BLaER1 treated with 17β-estradiol and CSF1 and Interleukin-3, amounts not matched to agents 10 nM and 100 nM (cell line): ENCODE results near the gene FYN.

ENCODE experiments used
- H3K27ac ChIP-seq, 11 experiments: shearing (Covaris generic); formaldehyde crosslinking; 2 replicates each; pipeline ENCODE4 v1.8.1; 2022
- H3K27me3 ChIP-seq, 11 experiments: shearing (Covaris generic); formaldehyde crosslinking; 2 replicates each; pipeline ENCODE4 v1.8.1; 2022
- H3K36me3 ChIP-seq, 11 experiments: shearing (Covaris generic); formaldehyde crosslinking; 2 replicates each; pipeline ENCODE4 v1.8.1; 2022
- H3K4me1 ChIP-seq, 10 experiments: shearing (Covaris generic); formaldehyde crosslinking; 2 replicates each; pipeline ENCODE4 v1.8.1; 2022
- H3K4me2 ChIP-seq, 11 experiments: shearing (Covaris generic); formaldehyde crosslinking; 2 replicates each; pipeline ENCODE4 v1.8.1; 2022
- H3K4me3 ChIP-seq, 10 experiments: shearing (Covaris generic); formaldehyde crosslinking; 2 replicates each; pipeline ENCODE4 v1.8.1; 2022
- H3K9ac ChIP-seq, 11 experiments: shearing (Covaris generic); formaldehyde crosslinking; 2 replicates each; pipeline ENCODE4 v1.8.1; 2022
- H3K9me3 ChIP-seq, 11 experiments: shearing (Covaris generic); formaldehyde crosslinking; replicated peaks in 1 of 11; 2 replicates each; pipeline ENCODE4 v1.8.1; 2022
- H4K20me1 ChIP-seq, 11 experiments: shearing (Covaris generic); formaldehyde crosslinking; 2 replicates each; pipeline ENCODE4 v1.8.1; 2022
- Cebpa-rat ChIP-seq, 11 experiments: shearing (Covaris generic); IDR thresholded peaks; 2 replicates each; pipeline ENCODE4 v1.8.1; 2022

FYN gene

DNA sequence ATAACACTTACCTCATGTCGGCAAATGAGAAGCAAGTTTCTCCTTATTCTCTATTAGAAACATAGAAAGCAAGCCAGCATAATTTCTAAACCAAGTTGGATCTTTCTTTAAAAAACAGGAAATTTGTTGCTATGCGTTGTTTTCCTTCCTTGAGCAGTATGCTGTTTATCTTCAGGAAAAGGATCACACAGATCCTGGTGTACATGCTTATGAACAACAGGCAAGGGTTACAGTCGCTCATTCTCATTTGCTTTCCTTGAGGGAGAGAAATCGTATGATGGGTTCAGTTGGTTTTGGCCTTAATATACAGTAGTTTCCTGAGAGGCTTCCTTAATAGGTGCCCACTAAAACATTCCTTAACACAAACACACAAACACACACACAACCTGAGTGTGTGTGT is 118.8 kb downstream of the FYN start:
- H3K27ac ChIP-seq: peak overlapping the region in 7 of 11 experiments; percentile 20 to 79 (median 61); a peak in 9 of 22 replicates
- H3K4me3 ChIP-seq: no peak overlapping the region
- no peaks in the 10 kb centered on the region for H3K9me3 ChIP-seq
- H3K4me2 ChIP-seq: peak overlapping the region in 9 of 11 experiments; percentile 6 to 80 (median 51); a peak in 12 of 22 replicates
- peaks cover 0 to 12% (median 0%) of the 10 kb centered on the region in 11 experiments; a peak in 4 of 22 replicates for H4K20me1 ChIP-seq
- H3K27me3 ChIP-seq: no peaks in the 10 kb centered on the region
- H3K9ac ChIP-seq: no peak overlapping the region
- peaks cover 35 to 77% (median 62%) of the 10 kb centered on the region in 10 experiments for H3K4me1 ChIP-seq
- no peak for TF ChIP-seq Cebpa-rat (IDR thresholded peaks at IDR 0.05)
- H3K36me3 ChIP-seq: peaks cover 0 to 23% (median 4%) of the 10 kb centered on the region in 11 experiments; a peak in 7 of 22 replicates

DNA sequence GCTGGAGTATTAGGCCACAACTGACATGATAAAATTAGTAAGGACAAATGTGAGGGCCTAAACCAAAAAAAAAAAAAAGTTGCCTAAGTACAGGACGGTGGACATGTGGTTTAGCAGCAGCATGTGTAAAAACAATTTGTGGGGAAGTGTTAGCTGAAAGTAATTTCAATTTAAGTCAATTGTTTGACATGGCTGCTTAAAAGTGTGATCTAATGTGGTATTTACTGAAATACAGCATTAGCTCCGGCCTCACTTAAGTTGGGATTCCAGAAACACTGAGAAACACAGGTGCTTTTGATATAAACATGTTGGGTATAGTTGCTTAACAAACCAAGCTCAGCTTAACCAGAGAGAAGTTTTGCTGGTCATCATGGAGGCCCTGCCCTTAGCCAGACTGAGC is 119.7 kb downstream of the FYN start:
- Histone ChIP-seq H3K4me1 (peaks cover 35 to 77% (median 62%) of the 10 kb centered on the region in 10 experiments), H3K27ac (peak overlapping the region in 9 of 11 experiments; percentile 13 to 79 (median 52); a peak in 15 of 22 replicates), H4K20me1 (peaks cover 0 to 4% (median 0%) of the 10 kb centered on the region in 11 experiments; a peak in 3 of 22 replicates), H3K4me3 (no peak overlapping the region), H3K27me3 (no peaks in the 10 kb centered on the region), H3K9ac (peak overlapping the region in 1 of 11 experiments; percentile 45; a peak in 1 of 22 replicates), H3K36me3 (peaks cover 0 to 20% (median 3%) of the 10 kb centered on the region in 11 experiments; a peak in 6 of 22 replicates), H3K4me2 (peak overlapping the region; percentile 1 to 80 (median 48); a peak in 20 of 22 replicates), H3K9me3 (no peaks in the 10 kb centered on the region)
- no peak for TF ChIP-seq Cebpa-rat (IDR thresholded peaks at IDR 0.05)

DNA sequence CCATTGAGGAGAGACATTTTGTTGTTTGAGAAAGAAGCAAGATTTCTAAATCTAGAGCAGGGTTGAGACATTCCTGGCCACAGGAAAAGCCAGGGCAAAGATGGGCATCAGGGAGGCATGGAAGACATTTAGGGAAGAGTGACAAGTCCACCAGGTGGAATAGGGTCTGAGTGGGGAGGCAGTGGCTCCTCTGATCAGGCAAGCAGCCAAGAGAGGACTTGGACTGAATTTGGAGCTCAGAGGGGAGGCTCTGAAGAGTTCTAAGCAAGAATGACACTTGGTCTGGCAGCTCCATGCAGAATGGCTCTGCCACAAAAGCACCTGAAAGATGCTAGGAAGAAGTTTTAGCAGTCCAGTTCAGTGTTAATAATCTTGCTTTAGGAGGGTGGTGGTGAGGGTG is 120.8 kb downstream of the FYN start:
- Histone ChIP-seq H3K27ac (peak overlapping the region in 9 of 11 experiments; percentile 68 to 82 (median 73); a peak in 17 of 22 replicates), H3K9me3 (no peaks in the 10 kb centered on the region), H3K4me1 (peaks cover 40 to 78% (median 69%) of the 10 kb centered on the region in 10 experiments), H3K9ac (no peak overlapping the region; a peak in 2 of 22 replicates), H3K4me2 (peak overlapping the region; percentile 5 to 85 (median 58); a peak in 16 of 22 replicates), H3K4me3 (no peak overlapping the region), H4K20me1 (peaks cover 0 to 9% (median 0%) of the 10 kb centered on the region in 11 experiments; a peak in 3 of 22 replicates), H3K36me3 (peaks cover 0 to 16% (median 0%) of the 10 kb centered on the region in 11 experiments; a peak in 3 of 22 replicates), H3K27me3 (no peaks in the 10 kb centered on the region)
- TF ChIP-seq Cebpa-rat (IDR thresholded peaks at IDR 0.05): no peak

DNA sequence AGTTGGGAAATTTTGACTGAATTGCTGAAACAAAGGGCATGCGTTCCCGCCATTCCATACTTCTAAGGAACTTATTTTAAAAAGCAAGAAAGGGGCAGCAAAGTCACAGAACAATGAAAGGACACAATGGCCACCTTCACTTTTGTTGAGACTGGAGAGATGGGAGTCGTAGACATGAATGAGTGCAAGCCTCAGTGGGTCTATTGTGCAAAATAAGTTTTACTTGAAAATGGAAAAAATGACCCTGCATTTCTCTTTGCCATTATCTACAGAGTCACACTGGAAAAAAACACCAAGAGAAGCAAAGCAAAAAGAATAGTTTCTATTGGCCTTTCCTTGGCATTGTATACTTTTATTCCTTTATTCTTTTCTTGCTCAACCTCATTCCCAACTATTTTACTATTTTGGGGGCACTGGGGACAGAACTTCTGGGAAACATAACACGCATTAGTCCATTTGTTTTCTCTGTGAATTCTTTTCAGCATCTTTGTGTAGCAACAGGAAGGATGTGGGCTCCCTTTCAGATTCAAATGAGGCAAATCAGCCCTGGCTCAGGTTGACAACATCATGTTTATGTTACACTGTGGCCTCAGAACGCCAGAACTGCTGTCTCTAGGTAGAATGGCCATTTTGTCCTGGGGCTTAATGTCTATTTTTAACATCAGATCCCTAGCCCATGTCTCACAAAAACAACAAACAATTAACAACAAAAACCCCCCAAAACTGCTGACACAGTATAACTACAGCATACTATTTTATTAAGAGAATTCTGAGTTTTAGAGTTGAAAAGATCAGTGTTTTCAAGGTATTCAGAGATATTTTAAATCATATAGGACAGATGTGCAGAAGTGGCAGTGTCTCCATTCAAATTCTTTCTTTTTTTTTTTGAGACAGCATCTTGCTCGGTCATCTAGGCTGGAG is 122.2 kb downstream of the FYN start:
- peaks cover 0 to 13% (median 0%) of the 10 kb centered on the region in 11 experiments; a peak in 3 of 22 replicates for H4K20me1 ChIP-seq
- no peaks in the 10 kb centered on the region for H3K9me3 ChIP-seq
- H3K4me1 ChIP-seq: peaks cover 36 to 89% (median 84%) of the 10 kb centered on the region in 10 experiments
- H3K36me3 ChIP-seq: peaks cover 0 to 16% (median 0%) of the 10 kb centered on the region in 11 experiments; a peak in 2 of 22 replicates
- H3K27me3 ChIP-seq: no peaks in the 10 kb centered on the region
- H3K4me2 ChIP-seq: peak overlapping the region; percentile 41 to 85 (median 70)
- peak in 8 of 11 experiments; percentile 32 to 84 (median 77); a peak in 13 of 22 replicates for TF ChIP-seq Cebpa-rat (IDR thresholded peaks at IDR 0.05)
- H3K9ac ChIP-seq: peak overlapping the region in 9 of 11 experiments; percentile 25 to 60 (median 49); a peak in 12 of 22 replicates
- 0 out of 20 replicates have a peak overlapping the region, but pooled peaks of 1 of the 10 experiments have one; percentile 1 for H3K4me3 ChIP-seq
- peak overlapping the region in 10 of 11 experiments; percentile 26 to 82 (median 72); a peak in 19 of 22 replicates for H3K27ac ChIP-seq

DNA sequence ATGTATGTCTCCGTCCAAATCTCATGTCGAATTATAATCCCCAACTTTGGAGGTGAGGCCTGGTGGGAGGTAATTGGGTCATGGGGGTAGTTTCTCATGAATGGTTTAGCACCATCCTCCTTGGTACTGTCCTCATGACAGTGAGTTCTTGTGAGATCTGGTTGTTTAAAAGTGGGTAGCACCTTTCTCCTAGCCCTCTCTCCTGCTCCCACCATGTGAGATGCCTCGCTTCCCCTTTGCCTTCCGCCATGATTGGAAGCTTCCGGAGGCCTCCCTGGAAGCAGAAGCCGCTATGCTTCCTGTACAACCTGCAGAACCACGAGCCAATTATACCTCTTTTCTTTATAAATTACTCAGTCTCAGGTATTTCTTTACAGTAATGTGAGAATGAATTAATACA is 123.1 kb downstream of the FYN start:
- Histone ChIP-seq H3K9ac (peak overlapping the region in 2 of 11 experiments; percentile 48 to 49; a peak in 4 of 22 replicates), H3K27ac (peak overlapping the region in 9 of 11 experiments; percentile 68 to 82 (median 73); a peak in 19 of 22 replicates), H3K4me2 (peak overlapping the region in 10 of 11 experiments; percentile 51 to 85 (median 70); a peak in 17 of 22 replicates), H3K4me3 (no peak overlapping the region), H3K9me3 (no peaks in the 10 kb centered on the region), H4K20me1 (peaks cover 0 to 17% (median 0%) of the 10 kb centered on the region in 11 experiments; a peak in 7 of 22 replicates), H3K27me3 (no peaks in the 10 kb centered on the region), H3K4me1 (peaks cover 36 to 97% (median 93%) of the 10 kb centered on the region in 10 experiments), H3K36me3 (peaks cover 0 to 16% (median 0%) of the 10 kb centered on the region in 11 experiments; a peak in 2 of 22 replicates)
- no peak for TF ChIP-seq Cebpa-rat (IDR thresholded peaks at IDR 0.05)

DNA sequence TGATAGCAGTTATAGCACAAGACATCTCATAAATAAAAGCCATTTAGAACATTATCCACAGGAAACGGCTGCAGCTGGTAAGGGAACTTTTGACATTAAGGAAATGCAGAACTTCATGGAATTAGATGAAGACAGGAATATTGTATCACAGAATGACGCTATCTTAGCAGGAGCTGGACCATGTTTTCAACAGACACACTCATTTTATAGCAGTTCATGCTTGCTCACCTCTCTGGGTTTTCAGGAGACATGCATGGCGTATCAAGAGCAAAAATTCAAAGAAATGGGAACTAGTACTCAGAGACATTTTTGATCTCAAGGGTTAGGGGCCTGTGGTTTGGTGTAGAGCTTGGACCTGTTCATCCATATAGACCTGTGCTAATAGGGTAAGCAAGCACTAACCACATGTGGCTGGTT is 125.0 kb downstream of the FYN start:
- Histone ChIP-seq H3K9me3 (no peaks in the 10 kb centered on the region), H3K4me1 (peaks cover 35 to 99% (median 97%) of the 10 kb centered on the region in 10 experiments), H3K4me3 (no peak overlapping the region), H3K27me3 (no peaks in the 10 kb centered on the region), H3K27ac (peak overlapping the region in 3 of 11 experiments; percentile 0 to 32 (median 9); a peak in 3 of 22 replicates), H3K4me2 (peak overlapping the region in 10 of 11 experiments; percentile 42 to 84 (median 76); a peak in 19 of 22 replicates), H3K36me3 (peaks cover 0 to 11% (median 0%) of the 10 kb centered on the region in 11 experiments; a peak in 1 of 22 replicates), H3K9ac (0 out of 22 replicates have a peak overlapping the region, but pooled peaks of 1 of the 11 experiments have one; percentile 3), H4K20me1 (peaks cover 0 to 22% (median 0%) of the 10 kb centered on the region in 11 experiments; a peak in 8 of 22 replicates)
- TF ChIP-seq Cebpa-rat (IDR thresholded peaks at IDR 0.05): no peak

DNA sequence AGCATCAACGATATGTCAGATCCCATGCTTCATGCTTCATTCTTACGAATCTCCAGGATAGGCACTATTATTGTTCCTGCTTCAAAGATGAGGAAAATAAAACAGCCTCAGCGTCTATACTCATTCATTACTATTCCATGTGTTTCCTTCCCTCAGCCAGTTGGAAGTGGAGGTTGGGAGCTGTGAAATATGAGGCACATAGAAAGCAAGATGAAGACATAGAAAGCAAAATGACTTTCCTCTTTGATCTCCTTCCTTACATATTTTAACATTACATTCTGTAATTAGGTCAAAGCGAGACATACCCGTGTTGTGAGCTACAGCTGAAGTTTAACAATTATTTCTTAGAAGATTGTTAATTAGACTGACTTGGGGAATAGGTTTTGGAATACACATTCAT is 125.4 kb downstream of the FYN start:
- Histone ChIP-seq H3K27me3 (no peaks in the 10 kb centered on the region), H3K9ac (peak overlapping the region in 1 of 11 experiments; percentile 3; a peak in 1 of 22 replicates), H3K4me3 (no peak overlapping the region), H3K9me3 (no peaks in the 10 kb centered on the region), H4K20me1 (peaks cover 0 to 22% (median 0%) of the 10 kb centered on the region in 11 experiments; a peak in 8 of 22 replicates), H3K4me1 (peaks cover 36 to 99% (median 97%) of the 10 kb centered on the region in 10 experiments), H3K27ac (peak overlapping the region in 3 of 11 experiments; percentile 0 to 32 (median 9); a peak in 3 of 22 replicates), H3K4me2 (peak overlapping the region in 10 of 11 experiments; percentile 42 to 84 (median 76); a peak in 19 of 22 replicates), H3K36me3 (peaks cover 0 to 11% (median 0%) of the 10 kb centered on the region in 11 experiments; a peak in 1 of 22 replicates)
- TF ChIP-seq Cebpa-rat (IDR thresholded peaks at IDR 0.05): no peak

DNA sequence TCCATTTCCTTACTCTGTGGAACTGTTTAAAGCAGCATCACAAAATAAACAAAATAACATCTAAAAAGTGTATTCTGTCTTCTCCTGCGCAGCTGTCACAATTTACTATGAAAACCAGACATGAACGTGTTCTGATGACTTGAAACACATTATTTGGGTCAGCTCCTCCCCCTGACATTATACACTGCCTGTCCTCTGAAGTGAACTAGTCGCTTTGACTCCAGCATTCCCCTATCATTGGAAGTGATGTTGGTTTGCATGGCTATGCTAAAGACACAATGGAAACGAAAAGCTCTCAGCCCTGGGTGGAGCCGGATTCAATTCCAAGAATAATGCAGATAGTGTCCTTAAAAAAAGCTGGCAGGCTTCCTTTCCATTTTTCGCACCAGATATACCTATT is 125.9 kb downstream of the FYN start:
- H3K9ac ChIP-seq: no peak overlapping the region; a peak in 1 of 22 replicates
- peaks cover 0 to 11% (median 0%) of the 10 kb centered on the region in 11 experiments; a peak in 1 of 22 replicates for H3K36me3 ChIP-seq
- H3K27me3 ChIP-seq: no peaks in the 10 kb centered on the region
- H3K4me1 ChIP-seq: peaks cover 33 to 99% (median 97%) of the 10 kb centered on the region in 10 experiments
- peak overlapping the region in 10 of 11 experiments; percentile 14 to 84 (median 76); a peak in 16 of 22 replicates for H3K4me2 ChIP-seq
- no peak for TF ChIP-seq Cebpa-rat (IDR thresholded peaks at IDR 0.05)
- peaks cover 0 to 22% (median 0%) of the 10 kb centered on the region in 11 experiments; a peak in 8 of 22 replicates for H4K20me1 ChIP-seq
- no peaks in the 10 kb centered on the region for H3K9me3 ChIP-seq
- H3K4me3 ChIP-seq: no peak overlapping the region
- H3K27ac ChIP-seq: peak overlapping the region in 2 of 11 experiments; percentile 17 to 32; a peak in 4 of 22 replicates
